Large intestine (tissue), 3 donors: Measurements from ENCODE around the gene NSUN7. TPM values are rescaled to one million over a fixed set of nuclear protein-coding genes. Genes with fewer than 3 reads are reported as not detected.

ENCODE experiments used
- DNase-seq, 2 donors: peaks; one replicate each; pipeline versions ENCODE4 v3.0.0 to v3.0.0-alpha.2; 2013
- H3K27ac ChIP-seq: one replicate; pipeline ENCODE4 v1.5.1; 2013; ENCODE audit warnings: low read length
- H3K27me3 ChIP-seq: 2 replicates; pipeline ENCODE4 v1.6.1; 2013; ENCODE audit warnings: low read length; ENCODE audit not compliant: control insufficient read depth, insufficient read depth
- H3K36me3 ChIP-seq: 2 replicates; pipeline ENCODE4 v1.6.1; 2013; ENCODE audit warnings: low read length; ENCODE audit not compliant: control insufficient read depth, insufficient read depth
- H3K4me1 ChIP-seq: one replicate; pipeline ENCODE4 v1.6.1; 2013; ENCODE audit warnings: low read length; ENCODE audit not compliant: control insufficient read depth, insufficient read depth
- H3K4me3 ChIP-seq: one replicate; pipeline ENCODE4 v1.5.1; 2013; ENCODE audit warnings: low read length
- H3K9me3 ChIP-seq: one replicate; pipeline ENCODE4 v1.6.1; 2013; ENCODE audit warnings: mild to moderate bottlenecking, low read depth, low read length, moderate library complexity; ENCODE audit not compliant: control insufficient read depth
- WGBS: methylation state at CpG from one replicate; pipeline ENCODE4 v1.1.5; 2013; ENCODE audit warnings: low lambda C conversion rate; ENCODE audit not compliant: insufficient coverage; 5-methylcytosine and 5-hydroxymethylcytosine counted together
- polyA plus RNA-seq: library from polyadenylated mRNA; unstranded; fragments of 120-200 nt; gene quantifications from one replicate; pipeline ENCODE4 v1.2.1, GENCODE V29; 2013

NSUN7 gene
- polyA plus RNA-seq, 1 donor = 19.9 TPM

DNA sequence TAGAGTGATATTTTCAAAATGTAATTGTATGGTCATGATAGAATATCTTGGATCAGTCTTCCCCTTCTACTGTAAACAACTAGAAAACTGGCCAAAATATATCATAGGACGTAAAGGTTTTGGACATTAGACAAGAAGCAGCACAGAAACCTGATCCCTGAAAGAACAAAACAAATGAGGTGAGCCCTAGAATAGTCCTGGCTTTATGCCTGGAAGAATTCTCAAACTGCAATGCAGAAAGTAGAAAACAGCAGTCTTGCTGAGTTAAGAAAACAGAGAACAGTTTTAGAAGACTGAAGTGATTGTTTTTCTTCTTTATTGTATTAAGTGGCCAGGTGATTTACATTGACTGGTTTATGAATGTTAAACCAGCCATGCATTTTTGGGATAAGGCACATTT, 19.5 kb downstream of the NSUN7 start:
- Histone ChIP-seq H3K27me3 (no peaks in the 10 kb centered on the region), H3K4me1 (no peaks in the 10 kb centered on the region), H3K9me3 (no peaks in the 10 kb centered on the region), H3K4me3 (no peak overlapping the region), H3K36me3 (peaks cover 5% of the 10 kb centered on the region), H3K27ac (no peak overlapping the region)
- no peak for DNase-seq
- no CpG with 5 or more reads among the region's 1 CpG for WGBS

GRCh38 chr4:40778090-40778489, 28.3 kb downstream of the NSUN7 start:
- Histone ChIP-seq H3K27ac (no peak overlapping the region), H3K4me1 (no peaks in the 10 kb centered on the region), H3K27me3 (no peaks in the 10 kb centered on the region), H3K4me3 (no peak overlapping the region), H3K9me3 (peaks cover 2% of the 10 kb centered on the region), H3K36me3 (peaks cover 22% of the 10 kb centered on the region)
- no CpG with 5 or more reads among the region's 1 CpG for WGBS
- no peak for DNase-seq

DNA sequence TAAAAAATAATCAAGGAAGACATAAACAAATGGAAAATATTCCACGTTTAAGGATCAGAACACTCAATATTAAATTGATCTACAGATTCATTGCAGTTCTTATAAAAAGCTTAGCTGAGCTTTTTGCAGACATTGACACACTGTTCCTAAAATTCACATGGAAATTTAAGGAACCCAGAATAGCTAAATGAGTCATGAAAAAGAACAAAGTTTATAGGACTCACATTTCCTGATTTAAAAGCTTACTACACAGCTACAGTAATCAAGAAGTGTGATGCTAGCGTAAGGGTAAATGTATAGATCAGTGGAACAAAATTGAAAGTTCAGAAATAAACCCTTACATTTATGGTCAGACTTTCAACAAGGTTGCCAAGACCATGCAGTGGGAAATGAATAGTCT, 33.1 kb downstream of the NSUN7 start:
- H3K27me3 ChIP-seq = no peaks in the 10 kb centered on the region
- no CpG with 5 or more reads among the region's 2 CpGs for WGBS
- no peak overlapping the region for H3K27ac ChIP-seq
- peaks cover 6% of the 10 kb centered on the region for H3K36me3 ChIP-seq
- no peaks in the 10 kb centered on the region for H3K9me3 ChIP-seq
- H3K4me3 ChIP-seq = no peak overlapping the region
- no peak for DNase-seq
- no peaks in the 10 kb centered on the region for H3K4me1 ChIP-seq

- no peak overlapping the region for H3K4me3 ChIP-seq
- H3K27me3 ChIP-seq = no peaks in the 10 kb centered on the region
- no peak for DNase-seq
- H3K36me3 ChIP-seq = peaks cover 3% of the 10 kb centered on the region
- no peaks in the 10 kb centered on the region for H3K9me3 ChIP-seq
- 100% methylated on average over 3 of the region's 12 CpGs for WGBS
- no peak overlapping the region for H3K27ac ChIP-seq
- peaks cover 4% of the 10 kb centered on the region for H3K4me1 ChIP-seq
Observed at GRCh38 chr4:40785727-40786126, 36.0 kb downstream of the NSUN7 start.

DNA sequence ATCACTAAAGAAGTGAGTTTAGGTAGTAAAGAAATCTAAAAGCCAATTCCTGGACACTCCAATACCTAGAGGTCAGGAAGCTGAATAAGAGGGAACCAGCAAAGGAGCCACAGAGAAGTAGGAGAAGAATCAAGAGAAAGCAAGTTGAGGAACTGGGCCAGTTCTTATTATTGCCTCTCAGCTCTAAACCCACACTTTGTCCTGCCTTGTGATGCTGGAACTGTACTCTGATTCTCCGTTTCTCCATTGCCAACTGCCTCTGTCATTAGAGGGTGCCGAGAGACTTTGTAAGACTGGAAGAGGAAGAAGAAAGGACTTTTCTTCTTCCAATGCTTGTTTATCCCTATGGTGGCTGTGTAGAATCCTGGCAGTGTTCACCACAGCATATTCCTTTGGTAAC, 38.6 kb downstream of the NSUN7 start:
- no CpG with 5 or more reads among the region's 2 CpGs for WGBS
- no peaks in the 10 kb centered on the region for H3K9me3 ChIP-seq

DNA sequence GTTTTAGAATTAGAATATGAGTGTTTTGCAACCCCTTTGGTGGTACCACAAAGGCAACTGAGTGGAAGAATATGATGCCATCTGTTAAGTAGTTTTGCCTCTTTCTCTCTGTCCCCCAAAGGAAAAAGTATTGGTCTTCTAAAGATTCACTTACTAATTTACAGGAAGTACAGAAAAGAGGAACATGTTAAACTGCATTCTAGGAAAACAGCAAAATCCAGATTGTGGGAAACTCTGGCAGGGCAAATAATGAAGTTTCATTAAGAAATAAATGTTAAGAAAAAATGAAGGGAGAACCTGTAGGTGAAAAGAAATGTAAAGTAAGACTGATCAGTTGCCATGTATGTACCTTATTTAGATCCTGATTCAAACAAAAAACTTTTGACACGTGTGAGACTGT, 39.3 kb downstream of the NSUN7 start:
- no peak overlapping the region for H3K4me3 ChIP-seq
- no peak overlapping the region for H3K27ac ChIP-seq
- WGBS = no CpG with 5 or more reads among the region's 1 CpG
- H3K9me3 ChIP-seq = no peaks in the 10 kb centered on the region
- no peak for DNase-seq
- H3K36me3 ChIP-seq = no peaks in the 10 kb centered on the region
- no peaks in the 10 kb centered on the region for H3K27me3 ChIP-seq
- peaks cover 4% of the 10 kb centered on the region for H3K4me1 ChIP-seq

More for the DNA sequence above, 38.6 kb downstream of the NSUN7 start:
- peak in 1 of 2 donors; percentile 31 for DNase-seq
- Histone ChIP-seq H3K4me3 (no peak overlapping the region), H3K36me3 (no peaks in the 10 kb centered on the region), H3K27me3 (no peaks in the 10 kb centered on the region), H3K4me1 (peaks cover 4% of the 10 kb centered on the region), H3K27ac (no peak overlapping the region)

DNA sequence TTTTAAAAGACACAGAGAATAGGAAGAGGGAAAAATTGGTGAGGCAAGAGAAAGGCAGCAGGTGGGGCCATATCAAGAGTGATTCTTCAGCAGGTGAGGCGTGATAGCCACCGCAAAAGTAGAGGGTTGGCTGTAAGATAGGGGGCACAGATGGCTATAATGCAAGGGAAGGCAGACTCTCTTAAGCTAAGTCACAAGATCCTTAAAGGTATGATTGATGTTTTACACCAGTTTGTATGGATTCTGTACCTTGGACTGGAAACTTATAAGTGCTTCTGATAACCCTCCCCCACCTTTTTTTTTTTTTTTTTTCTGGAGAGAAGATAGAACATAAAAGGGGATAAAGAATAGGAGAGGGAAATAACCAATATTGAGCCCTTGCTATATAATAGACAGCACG, 40.0 kb downstream of the NSUN7 start:
- Histone ChIP-seq H3K4me1 (peaks cover 4% of the 10 kb centered on the region), H3K4me3 (no peak overlapping the region), H3K9me3 (no peaks in the 10 kb centered on the region), H3K36me3 (no peaks in the 10 kb centered on the region), H3K27me3 (no peaks in the 10 kb centered on the region), H3K27ac (no peak overlapping the region)
- 40% methylated on average over 1 of the region's 3 CpGs for WGBS
- DNase-seq = peak; percentile 14 to 61

DNA sequence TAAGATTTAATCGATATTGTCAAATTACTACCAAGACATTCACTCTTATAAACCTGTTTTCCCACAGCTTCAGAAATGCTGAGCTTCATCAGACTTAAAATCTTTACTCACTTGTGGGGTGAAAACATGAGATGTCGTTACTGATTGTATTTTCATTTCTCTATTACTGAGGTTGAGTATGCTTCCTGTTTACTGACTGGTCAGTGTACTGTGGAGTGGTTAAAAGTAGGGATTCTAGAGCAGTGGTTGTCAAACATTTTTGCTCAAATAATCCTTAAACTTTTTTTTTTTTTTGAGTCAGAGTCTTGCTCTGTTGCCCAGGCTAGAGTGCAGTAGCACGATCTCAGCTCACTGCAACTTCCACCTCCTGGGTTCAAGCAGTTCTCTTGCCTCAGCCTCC, 50.3 kb downstream of the NSUN7 start:
- DNase-seq = no peak
- Histone ChIP-seq H3K4me1 (no peaks in the 10 kb centered on the region), H3K27ac (no peak overlapping the region), H3K9me3 (no peaks in the 10 kb centered on the region), H3K4me3 (no peak overlapping the region), H3K36me3 (no peaks in the 10 kb centered on the region), H3K27me3 (no peaks in the 10 kb centered on the region)
- WGBS = no CpG with 5 or more reads among the region's 3 CpGs

DNA sequence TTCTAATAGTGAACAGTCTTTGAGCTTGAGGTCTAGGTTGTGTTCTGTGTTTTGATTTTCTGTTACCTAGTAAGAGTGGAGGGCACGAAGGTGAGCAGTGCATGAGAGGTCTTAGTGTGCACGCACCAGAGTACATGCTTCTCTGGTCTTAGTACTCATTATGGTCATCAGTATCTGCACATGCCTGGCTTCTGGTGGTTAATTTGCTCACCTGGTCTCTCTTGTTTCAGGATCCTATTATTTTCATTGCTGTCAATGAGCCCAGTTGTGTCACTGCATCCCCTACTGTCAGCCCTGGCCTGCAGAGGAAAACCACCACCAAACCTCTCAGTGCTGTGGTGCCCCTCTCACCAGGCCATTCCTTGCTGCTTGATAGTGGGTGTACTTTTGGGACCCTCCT, 54.8 kb downstream of the NSUN7 start:
- 100% methylated on average over 1 of the region's 2 CpGs for WGBS
- Histone ChIP-seq H3K4me1 (peaks cover 8% of the 10 kb centered on the region), H3K4me3 (no peak overlapping the region), H3K27ac (no peak overlapping the region), H3K36me3 (no peaks in the 10 kb centered on the region), H3K27me3 (no peaks in the 10 kb centered on the region), H3K9me3 (no peaks in the 10 kb centered on the region)
- no peak for DNase-seq

DNA sequence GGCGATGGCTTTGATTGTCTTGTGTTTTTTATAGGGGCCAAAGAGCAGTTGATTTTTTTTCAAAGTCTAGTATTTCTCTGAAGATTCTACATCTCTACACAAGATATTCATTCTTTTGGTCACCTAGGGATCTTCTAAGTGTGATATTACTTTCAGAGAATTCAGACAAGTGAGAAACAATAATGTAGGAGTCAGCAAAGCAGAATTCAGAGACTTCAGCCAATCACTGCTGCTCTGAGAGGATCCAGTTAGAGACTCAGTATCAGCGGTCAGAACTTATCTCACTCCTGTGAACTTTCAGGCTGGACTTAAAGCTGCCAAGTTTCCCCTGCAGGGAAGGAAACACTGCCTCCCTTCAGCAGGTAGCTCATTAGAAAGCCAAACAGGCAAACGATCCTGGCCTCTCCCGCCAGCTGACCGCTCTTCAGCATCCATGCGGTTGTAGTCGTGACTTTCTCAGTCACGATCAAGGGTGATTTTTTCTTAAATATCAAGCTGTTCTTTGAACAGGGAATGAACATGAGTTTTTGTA, 59.2 kb downstream of the NSUN7 start:
- Histone ChIP-seq H3K27ac (peak overlapping the region; percentile 63), H3K4me1 (peaks cover 8% of the 10 kb centered on the region), H3K27me3 (no peaks in the 10 kb centered on the region), H3K9me3 (no peaks in the 10 kb centered on the region), H3K36me3 (peaks cover 3% of the 10 kb centered on the region), H3K4me3 (no peak overlapping the region)
- no CpG with 5 or more reads among the region's 8 CpGs for whole genome bisulfite sequencing
- peak; percentile 42 to 79 for DNase-seq

DNA sequence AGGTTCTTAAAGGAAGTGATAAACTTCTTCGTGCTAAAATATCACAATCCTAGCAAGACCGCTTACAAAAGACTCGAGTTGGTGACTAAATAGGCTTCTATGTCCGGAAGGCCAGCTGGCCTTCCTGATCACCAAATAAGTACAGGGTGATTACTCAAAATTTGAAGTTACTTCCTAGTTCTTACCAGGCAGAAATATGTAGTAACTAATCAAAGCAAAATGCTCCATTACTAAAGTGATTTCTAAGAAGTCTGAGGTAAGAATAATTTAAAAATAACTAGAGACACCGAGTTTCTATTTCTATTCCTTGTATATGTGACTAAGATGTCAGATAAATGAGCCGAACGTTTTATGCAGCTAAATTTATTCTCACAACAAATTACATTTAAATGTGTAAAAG, 62.2 kb downstream of the NSUN7 start:
- DNase-seq = no peak
- no peak overlapping the region for H3K27ac ChIP-seq
- peaks cover 14% of the 10 kb centered on the region for H3K36me3 ChIP-seq
- no peaks in the 10 kb centered on the region for H3K9me3 ChIP-seq
- no peak overlapping the region for H3K4me3 ChIP-seq
- no peaks in the 10 kb centered on the region for H3K27me3 ChIP-seq
- WGBS = 100% methylated on average over 4 of the region's 7 CpGs
- H3K4me1 ChIP-seq = peaks cover 8% of the 10 kb centered on the region
